Measurements from ENCODE around the gene BRD3OS.

DNA sequence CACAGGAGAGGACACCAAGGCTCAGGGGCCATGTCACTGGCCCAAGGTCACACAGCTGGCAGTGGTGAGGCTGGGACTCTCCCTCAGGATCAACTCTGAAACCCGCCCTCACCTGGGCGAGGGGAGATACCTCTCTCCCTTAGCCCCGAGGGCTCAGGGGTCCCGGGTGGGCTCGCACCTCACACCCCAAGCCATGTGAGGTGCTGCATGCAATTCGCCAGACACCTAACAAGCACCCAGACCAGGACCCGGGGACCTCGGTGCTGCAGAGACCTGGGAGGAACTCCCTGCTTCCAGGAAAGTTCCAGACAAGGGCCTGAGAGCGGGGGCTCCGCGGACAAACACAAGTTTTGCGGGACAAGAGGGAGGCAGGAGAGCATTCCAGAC lies 23.3 kb downstream of the BRD3OS start:
- TF ChIP-seq CTCF (IDR thresholded peaks at IDR 0.05; ENCODE audit: low read depth, low read length) (no peak), POLR2A (IDR thresholded peaks at IDR 0.05; ENCODE audit: extremely low read depth, insufficient read length) (no peak)
